Osteoblast (primary cell): ENCODE data around the gene MRPL53. TPM values are rescaled to one million over a fixed set of nuclear protein-coding genes. Genes with fewer than 3 reads are reported as not detected.

Source experiments
- DNase-seq: peaks from one replicate; pipeline ENCODE4 v3.0.0; 2011; ENCODE audit warnings: low spot score, mixed read lengths; ENCODE audit not compliant: insufficient read length; ENCODE audit errors: missing footprints
- H2AFZ ChIP-seq: 2 replicates; pipeline ENCODE4 v1.6.0; 2011; ENCODE audit warnings: mild to moderate bottlenecking, low read length
- H3K27ac ChIP-seq: 2 replicates; pipeline ENCODE4 v1.5.1; 2011; ENCODE audit warnings: mild to moderate bottlenecking, low read depth, low read length, moderate library complexity
- H3K27me3 ChIP-seq: 2 replicates; pipeline ENCODE4 v1.6.0; 2012; ENCODE audit warnings: mild to moderate bottlenecking, control low read depth, inconsistent platforms, low read length, moderate library complexity; ENCODE audit not compliant: insufficient read depth
- H3K36me3 ChIP-seq: 2 replicates; pipeline ENCODE4 v1.5.1; 2011; ENCODE audit warnings: mild to moderate bottlenecking, low read length, control low read depth, moderate library complexity; ENCODE audit not compliant: insufficient read depth
- H3K4me1 ChIP-seq: 2 replicates; pipeline ENCODE4 v1.5.1; 2011; ENCODE audit warnings: mild to moderate bottlenecking, low read length, control low read depth, moderate library complexity; ENCODE audit not compliant: insufficient read depth
- H3K4me2 ChIP-seq: 2 replicates; pipeline ENCODE4 v1.6.0; 2011; ENCODE audit warnings: mild to moderate bottlenecking, low read length; ENCODE audit not compliant: insufficient read depth
- H3K4me3 ChIP-seq: fragments of 200-600 bp; sonication (generic); 3 replicates; pipeline ENCODE4 v1.5.1; 2012; ENCODE audit warnings: mild to moderate bottlenecking, low read length, inconsistent platforms; ENCODE audit not compliant: insufficient read depth
- H3K79me2 ChIP-seq: 2 replicates; pipeline ENCODE4 v1.6.0; 2012; ENCODE audit warnings: mild to moderate bottlenecking, low read length, control low read depth, inconsistent platforms; ENCODE audit not compliant: insufficient read depth
- H3K9me3 ChIP-seq: 2 replicates; pipeline ENCODE4 v1.5.1; 2011; ENCODE audit warnings: low read depth, low read length, control low read depth
- H4K20me1 ChIP-seq: 2 replicates; pipeline ENCODE4 v1.6.0; 2012; ENCODE audit warnings: mild to moderate bottlenecking, low read length, control low read depth; ENCODE audit not compliant: insufficient read depth
- total RNA-seq: library from RNA; depleted of rRNA; stranded (reverse); fragments of >200 nt; gene quantifications from 2 replicates; pipeline ENCODE4 v1.2.3, GENCODE V29; 2012
- TF ChIP-seq, protein P1 (sequence below): IDR thresholded peaks from 2 replicates; pipeline ENCODE4 v1.5.1; 2011; ENCODE audit warnings: mild to moderate bottlenecking, low read depth, low read length, moderate library complexity; ENCODE audit errors: extremely low read depth

MRPL53 gene
- total RNA-seq, 1 donor: 23.5 TPM

- TF ChIP-seq, protein P1, sequence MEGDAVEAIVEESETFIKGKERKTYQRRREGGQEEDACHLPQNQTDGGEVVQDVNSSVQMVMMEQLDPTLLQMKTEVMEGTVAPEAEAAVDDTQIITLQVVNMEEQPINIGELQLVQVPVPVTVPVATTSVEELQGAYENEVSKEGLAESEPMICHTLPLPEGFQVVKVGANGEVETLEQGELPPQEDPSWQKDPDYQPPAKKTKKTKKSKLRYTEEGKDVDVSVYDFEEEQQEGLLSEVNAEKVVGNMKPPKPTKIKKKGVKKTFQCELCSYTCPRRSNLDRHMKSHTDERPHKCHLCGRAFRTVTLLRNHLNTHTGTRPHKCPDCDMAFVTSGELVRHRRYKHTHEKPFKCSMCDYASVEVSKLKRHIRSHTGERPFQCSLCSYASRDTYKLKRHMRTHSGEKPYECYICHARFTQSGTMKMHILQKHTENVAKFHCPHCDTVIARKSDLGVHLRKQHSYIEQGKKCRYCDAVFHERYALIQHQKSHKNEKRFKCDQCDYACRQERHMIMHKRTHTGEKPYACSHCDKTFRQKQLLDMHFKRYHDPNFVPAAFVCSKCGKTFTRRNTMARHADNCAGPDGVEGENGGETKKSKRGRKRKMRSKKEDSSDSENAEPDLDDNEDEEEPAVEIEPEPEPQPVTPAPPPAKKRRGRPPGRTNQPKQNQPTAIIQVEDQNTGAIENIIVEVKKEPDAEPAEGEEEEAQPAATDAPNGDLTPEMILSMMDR: no peak
- H3K9me3 ChIP-seq: no peaks in the 10 kb centered on the region
- H3K79me2 ChIP-seq: no peaks in the 10 kb centered on the region
- no peaks in the 10 kb centered on the region for H3K36me3 ChIP-seq
- H3K4me1 ChIP-seq: peaks cover 13% of the 10 kb centered on the region
- DNase-seq: peak; percentile 76
- H4K20me1 ChIP-seq: no peaks in the 10 kb centered on the region
- no peak overlapping the region for H3K27ac ChIP-seq
- H3K4me2 ChIP-seq: no peak overlapping the region
- no peak overlapping the region for H3K4me3 ChIP-seq
- H3K27me3 ChIP-seq: peaks cover 69% of the 10 kb centered on the region
- H2AFZ ChIP-seq: no peak overlapping the region
Measured at GRCh38 chr2:74512744-74513604, 40.5 kb upstream of the MRPL53 start.

- Histone ChIP-seq H3K9me3 (no peaks in the 10 kb centered on the region), H2AFZ (no peak overlapping the region), H3K79me2 (peaks cover 9% of the 10 kb centered on the region), H3K4me2 (peak overlapping the region; percentile 28), H3K4me1 (peaks cover 23% of the 10 kb centered on the region), H3K27me3 (peaks cover 55% of the 10 kb centered on the region), H4K20me1 (no peaks in the 10 kb centered on the region), H3K27ac (no peak overlapping the region), H3K4me3 (no peak overlapping the region), H3K36me3 (no peaks in the 10 kb centered on the region)
- peak; percentile 89 for DNase-seq
- TF ChIP-seq, protein P1: no peak
Measured at GRCh38 chr2:74511104-74511989, 38.9 kb upstream of the MRPL53 start.

- H3K4me3 ChIP-seq: no peak overlapping the region
- H3K36me3 ChIP-seq: peaks cover 4% of the 10 kb centered on the region
- no peak overlapping the region for H3K4me2 ChIP-seq
- H3K27ac ChIP-seq: no peak overlapping the region
- no peak for DNase-seq
- no peaks in the 10 kb centered on the region for H4K20me1 ChIP-seq
- H3K9me3 ChIP-seq: no peaks in the 10 kb centered on the region
- no peak overlapping the region for H2AFZ ChIP-seq
- TF ChIP-seq, protein P1: no peak
- H3K27me3 ChIP-seq: peaks cover 44% of the 10 kb centered on the region
- H3K4me1 ChIP-seq: peaks cover 32% of the 10 kb centered on the region
- peaks cover 18% of the 10 kb centered on the region for H3K79me2 ChIP-seq
Measured at GRCh38 chr2:74510272-74510671, 37.8 kb upstream of the MRPL53 start.
